ACC112 (cell line): Measurements from ENCODE around the gene LRRC61.
"Not testable (repeated sequence)": the region's sequence is repeated elsewhere in the genome, so short reads cannot be mapped to it uniquely, and the experiment has no call there.

Experiments
- H2AFZ ChIP-seq: fragments of 200-600 bp; sonication (generic); one replicate; pipeline ENCODE4 v1.6.0; 2017; ENCODE audit warnings: antibody characterized with exemption, low read length; ENCODE audit not compliant: unreplicated experiment
- H3K27ac ChIP-seq: fragments of 200-600 bp; sonication (generic); 2 replicates; pipeline ENCODE4 v1.5.1; 2014; ENCODE audit warnings: low read depth, mild to moderate bottlenecking, antibody characterized with exemption, low read length, moderate library complexity
- H3K27me3 ChIP-seq: fragments of 200-600 bp; sonication (generic); 2 replicates; pipeline ENCODE4 v1.6.1; 2014; ENCODE audit warnings: mild to moderate bottlenecking, antibody characterized with exemption, low read length, moderate library complexity, mixed read lengths; ENCODE audit not compliant: insufficient read depth
- H3K36me3 ChIP-seq: fragments of 200-600 bp; sonication (generic); 2 replicates; pipeline ENCODE4 v1.6.1; 2016; ENCODE audit warnings: mild to moderate bottlenecking, antibody characterized with exemption, low read length, moderate library complexity, mixed read lengths; ENCODE audit not compliant: insufficient read depth
- H3K4me1 ChIP-seq: fragments of 200-600 bp; sonication (generic); one replicate; pipeline ENCODE4 v1.6.1; 2016; ENCODE audit warnings: low read length, mixed read lengths; ENCODE audit not compliant: insufficient read depth, unreplicated experiment, control insufficient read depth
- H3K4me3 ChIP-seq: fragments of 200-600 bp; sonication (generic); 2 replicates; pipeline ENCODE4 v1.5.1; 2014; ENCODE audit warnings: mild to moderate bottlenecking, low read depth, low read length
- H3K79me2 ChIP-seq: fragments of 200-600 bp; sonication (generic); one replicate; pipeline ENCODE4 v1.6.0; 2016; ENCODE audit warnings: low read length; ENCODE audit not compliant: control insufficient read depth, unreplicated experiment, insufficient read depth

LRRC61 gene

GRCh38 chr7:150295027-150295426, 28.1 kb upstream of the LRRC61 start:
- H3K27ac ChIP-seq, H3K27me3 ChIP-seq, H3K4me3 ChIP-seq, H2AFZ ChIP-seq, H3K4me1 ChIP-seq, H3K79me2 ChIP-seq, H3K36me3 ChIP-seq: not testable (repeated sequence)

- H2AFZ ChIP-seq, H3K27me3 ChIP-seq, H3K36me3 ChIP-seq, H3K27ac ChIP-seq, H3K79me2 ChIP-seq, H3K4me1 ChIP-seq, H3K4me3 ChIP-seq: not testable (repeated sequence)
Observed at GRCh38 chr7:150295614-150296013, 27.5 kb upstream of the LRRC61 start.

- H3K4me3 ChIP-seq, H3K79me2 ChIP-seq, H3K27me3 ChIP-seq, H3K27ac ChIP-seq, H3K4me1 ChIP-seq, H2AFZ ChIP-seq, H3K36me3 ChIP-seq: not testable (repeated sequence)
Observed at GRCh38 chr7:150296802-150297201, 26.4 kb upstream of the LRRC61 start.

GRCh38 chr7:150297978-150298377, 25.2 kb upstream of the LRRC61 start:
- H3K27ac ChIP-seq, H2AFZ ChIP-seq, H3K79me2 ChIP-seq, H3K4me3 ChIP-seq, H3K27me3 ChIP-seq, H3K4me1 ChIP-seq, H3K36me3 ChIP-seq: not testable (repeated sequence)

- H2AFZ ChIP-seq, H3K27ac ChIP-seq, H3K36me3 ChIP-seq, H3K4me1 ChIP-seq, H3K4me3 ChIP-seq, H3K27me3 ChIP-seq, H3K79me2 ChIP-seq: not testable (repeated sequence)
Observed at GRCh38 chr7:150302908-150303310, 20.2 kb upstream of the LRRC61 start.

- not testable (repeated sequence) for H3K27me3 ChIP-seq, H3K27ac ChIP-seq, H3K79me2 ChIP-seq, H3K4me1 ChIP-seq, H3K4me3 ChIP-seq, H2AFZ ChIP-seq, H3K36me3 ChIP-seq
Observed at GRCh38 chr7:150304499-150305258, 18.5 kb upstream of the LRRC61 start.

- not testable (repeated sequence) for H3K4me3 ChIP-seq, H3K79me2 ChIP-seq, H3K27me3 ChIP-seq, H3K36me3 ChIP-seq, H3K27ac ChIP-seq, H3K4me1 ChIP-seq, H2AFZ ChIP-seq
Observed at GRCh38 chr7:150305259-150305902, 17.8 kb upstream of the LRRC61 start.

- H2AFZ ChIP-seq, H3K36me3 ChIP-seq, H3K79me2 ChIP-seq, H3K27me3 ChIP-seq, H3K4me1 ChIP-seq, H3K27ac ChIP-seq, H3K4me3 ChIP-seq: not testable (repeated sequence)
Observed at GRCh38 chr7:150305903-150306284, 17.3 kb upstream of the LRRC61 start.

GRCh38 chr7:150306377-150306776, 16.8 kb upstream of the LRRC61 start:
- H2AFZ ChIP-seq, H3K4me1 ChIP-seq, H3K79me2 ChIP-seq, H3K4me3 ChIP-seq, H3K27ac ChIP-seq, H3K27me3 ChIP-seq, H3K36me3 ChIP-seq: not testable (repeated sequence)

- H2AFZ ChIP-seq, result no peak overlapping the region
- H3K79me2 ChIP-seq, result no peaks in the 10 kb centered on the region
- H3K36me3 ChIP-seq, result no peaks in the 10 kb centered on the region
- no peak overlapping the region for H3K27ac ChIP-seq
- no peak overlapping the region for H3K4me3 ChIP-seq
- H3K27me3 ChIP-seq, result no peaks in the 10 kb centered on the region
- H3K4me1 ChIP-seq, result no peaks in the 10 kb centered on the region
Observed at GRCh38 chr7:150307129-150307528, 16.0 kb upstream of the LRRC61 start.

GRCh38 chr7:150307904-150308303, 15.3 kb upstream of the LRRC61 start:
- Histone ChIP-seq H3K27ac (no peak overlapping the region), H3K79me2 (no peaks in the 10 kb centered on the region), H3K4me1 (peaks cover under 1% of the 10 kb centered on the region), H3K36me3 (no peaks in the 10 kb centered on the region), H2AFZ (no peak overlapping the region), H3K27me3 (no peaks in the 10 kb centered on the region), H3K4me3 (no peak overlapping the region)
